COLO829 (cell line): ENCODE measurements around the gene PRKAG2.

Experiments used
- DNase-seq: peaks from one replicate; pipeline ENCODE4 v3.0.0; 2012; ENCODE audit warnings: low spot score

Gene PRKAG2

DNA sequence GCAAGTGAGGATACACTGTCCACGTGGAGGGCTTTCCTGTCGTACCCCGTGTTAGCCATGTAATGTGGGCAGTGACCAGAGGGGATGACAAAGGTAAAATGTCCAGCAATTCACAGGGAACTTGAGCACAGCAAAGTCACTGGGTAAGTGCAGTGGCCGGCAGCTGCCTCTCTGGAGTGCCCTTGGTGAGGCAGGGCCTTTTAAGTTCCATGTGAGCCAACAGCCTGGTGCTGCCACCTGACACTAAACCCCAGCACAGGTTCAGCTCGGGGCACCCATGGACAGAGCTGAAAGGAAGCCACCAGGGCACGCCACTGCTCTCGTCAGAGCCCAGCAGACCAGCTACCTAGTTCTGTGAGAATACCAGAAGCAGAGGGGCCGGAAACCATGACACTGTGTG lies 168.3 kb downstream of the PRKAG2 start:
- DNase-seq = no peak

DNA sequence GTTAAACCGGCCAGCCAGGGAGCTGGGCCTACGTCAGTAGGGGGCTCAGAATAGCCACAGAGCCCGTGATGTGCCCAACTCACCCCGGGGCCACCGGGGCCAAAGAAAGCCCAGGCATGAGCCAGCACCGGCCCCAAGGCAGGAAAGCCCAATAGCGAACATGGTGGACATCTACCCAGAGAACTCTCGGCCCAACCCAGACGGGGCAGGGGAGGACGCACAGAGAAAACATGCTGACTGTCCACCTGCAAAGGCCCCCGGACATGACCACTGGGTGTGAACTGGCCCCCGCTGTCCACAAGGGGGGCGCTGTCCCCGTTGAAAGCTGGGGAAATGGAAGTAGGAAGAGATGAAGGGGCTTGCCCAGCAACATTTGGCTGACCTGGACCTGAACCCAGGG lies 169.2 kb downstream of the PRKAG2 start:
- DNase-seq = no peak

DNA sequence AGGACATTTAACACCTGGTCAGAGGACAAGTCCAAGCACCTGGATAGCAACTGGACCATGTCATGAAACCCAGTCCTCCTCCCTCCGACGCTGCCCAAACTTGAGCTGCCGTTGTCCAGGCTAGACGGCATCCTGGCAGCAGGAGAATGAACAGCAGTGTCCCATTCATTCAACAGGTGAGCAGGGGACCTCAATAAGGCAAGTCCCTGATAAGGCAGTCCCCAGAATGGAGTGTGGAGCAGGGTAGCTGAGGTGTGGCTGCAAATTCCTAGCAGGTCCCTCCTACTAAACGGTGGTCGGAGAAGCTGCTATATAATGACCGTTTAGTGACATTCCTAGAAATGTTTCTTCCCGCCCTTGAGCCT lies 169.8 kb downstream of the PRKAG2 start:
- DNase-seq = no peak

DNA sequence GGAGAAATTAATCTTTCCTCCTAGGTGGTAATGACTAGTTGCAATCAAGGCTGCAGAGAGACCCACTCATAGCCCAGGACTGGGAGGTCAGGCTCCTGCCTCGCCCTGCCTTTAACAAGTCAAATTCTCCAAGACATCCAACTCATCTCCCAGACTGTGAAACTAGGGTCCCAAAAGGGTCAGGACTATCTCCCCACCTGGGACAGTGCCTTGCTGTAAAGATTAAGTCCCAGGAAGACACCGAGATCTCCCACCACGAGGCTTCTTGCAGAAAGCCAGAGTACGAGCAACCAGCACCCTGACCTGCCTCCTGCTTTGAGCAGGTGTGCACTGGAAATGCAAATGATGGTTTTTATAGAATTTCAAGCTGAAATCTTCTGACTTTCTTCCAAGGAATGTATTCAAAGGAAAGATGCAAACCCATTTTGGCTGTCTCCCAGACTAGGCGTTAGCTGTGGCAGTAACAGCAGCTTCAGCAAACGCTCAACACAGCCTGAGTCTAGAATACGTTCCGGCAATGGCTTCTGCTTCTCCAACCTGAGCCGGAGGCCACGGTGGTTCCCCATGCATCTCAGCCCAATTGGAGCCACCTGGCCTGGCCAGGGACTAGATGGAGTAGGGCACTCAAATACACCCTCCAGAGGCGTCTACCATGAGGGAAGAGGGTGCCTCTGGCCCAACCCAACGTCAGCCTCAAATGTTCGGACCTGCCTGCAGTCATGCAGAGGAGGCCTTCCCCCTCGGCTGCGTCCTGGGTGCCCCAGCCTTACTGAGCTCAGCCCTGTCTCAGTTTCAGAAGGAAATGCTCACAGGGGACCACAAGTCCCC lies 170.4 kb downstream of the PRKAG2 start:
- DNase-seq = no peak

DNA sequence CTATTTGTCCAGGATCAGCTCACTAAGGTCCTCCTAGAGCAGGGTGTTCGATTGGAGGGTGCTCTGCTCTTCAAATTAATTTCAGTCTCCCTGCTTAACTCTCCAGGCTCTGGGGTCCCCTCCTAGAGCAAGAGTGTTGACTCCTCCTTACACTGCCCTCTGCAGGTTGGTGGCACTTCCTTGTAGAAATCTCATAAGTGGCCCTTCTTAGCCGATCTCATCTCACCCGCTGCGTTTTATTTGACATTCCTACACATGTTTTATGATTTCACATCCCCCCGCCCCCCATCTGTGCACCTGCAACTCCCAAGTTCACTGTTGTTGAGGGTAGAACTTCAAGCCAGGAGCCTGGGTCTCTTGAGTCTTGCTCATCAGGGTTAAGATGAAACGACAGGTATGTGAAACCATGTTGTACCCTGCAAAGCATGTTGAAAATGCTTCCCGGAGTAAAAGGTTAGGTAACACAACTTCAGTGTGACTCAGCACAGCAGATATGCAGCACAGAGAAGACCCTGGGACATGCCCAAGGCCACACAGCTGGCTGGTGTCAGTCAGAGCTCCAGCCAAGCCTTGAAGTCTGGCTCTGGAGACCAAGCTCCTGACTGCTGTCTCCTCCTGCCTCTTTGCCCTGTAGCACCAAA lies 171.2 kb downstream of the PRKAG2 start:
- DNase-seq = no peak

DNA sequence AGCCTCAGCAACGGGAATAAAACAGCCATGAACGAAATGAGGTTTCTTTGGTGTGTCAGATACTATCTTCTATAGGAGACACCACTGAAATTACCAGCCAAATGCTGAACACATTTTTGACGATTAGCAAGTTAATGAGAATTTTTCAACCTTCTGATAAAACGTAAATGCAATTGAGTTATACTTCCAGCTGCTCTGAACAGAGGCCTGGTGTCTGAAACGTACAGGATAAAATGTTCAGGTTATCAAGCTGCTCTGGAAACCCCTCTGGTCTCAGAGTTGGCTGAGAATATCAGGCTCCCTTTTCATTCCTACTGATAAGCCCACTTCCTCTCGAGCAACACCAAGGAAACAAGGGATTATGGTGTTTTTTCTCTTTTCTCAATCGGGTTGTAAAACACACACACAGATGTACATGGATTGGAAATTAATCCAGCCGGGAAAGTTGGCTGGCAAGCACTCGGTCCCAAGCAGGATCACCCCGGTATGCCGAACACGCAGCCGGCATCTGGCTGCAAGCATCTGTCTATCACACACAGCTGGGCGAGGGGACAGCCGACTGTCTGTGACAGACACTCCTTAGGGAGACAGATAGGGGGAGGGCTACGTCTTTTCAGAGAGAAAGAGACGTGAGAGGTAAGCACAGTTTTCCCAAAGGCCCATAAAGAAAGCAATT lies 171.8 kb downstream of the PRKAG2 start:
- no peak for DNase-seq

DNA sequence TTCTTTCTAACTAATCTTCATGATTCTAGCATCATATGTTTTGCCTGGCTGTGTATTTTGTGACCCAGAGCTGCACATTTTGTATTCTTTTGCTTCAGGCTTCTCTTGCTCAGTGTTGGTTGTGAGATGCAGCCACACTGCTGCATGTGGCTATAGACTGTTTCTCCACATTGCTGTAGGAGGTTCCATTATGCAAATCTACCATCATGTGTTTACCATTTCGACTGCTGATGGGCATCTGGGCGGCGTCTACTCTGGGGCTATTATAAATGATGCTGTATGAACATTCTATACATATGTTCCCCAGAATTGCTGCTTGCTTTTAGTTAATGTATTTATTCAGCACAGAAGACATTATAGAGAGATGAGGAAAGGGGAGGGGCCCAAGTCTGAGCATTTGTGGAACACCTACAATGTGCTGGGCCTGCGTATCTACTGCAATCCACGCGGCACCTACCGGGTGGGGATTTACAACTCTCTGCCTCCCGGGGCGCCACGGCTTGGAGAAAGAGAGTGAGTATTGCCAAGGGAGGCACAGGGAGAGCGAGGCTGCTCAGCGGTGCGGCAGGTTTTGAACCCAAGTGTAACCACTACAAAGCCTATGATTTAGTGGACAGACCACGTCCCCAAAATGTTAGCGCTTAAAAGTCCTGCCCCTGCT lies 172.5 kb downstream of the PRKAG2 start:
- no peak for DNase-seq

DNA sequence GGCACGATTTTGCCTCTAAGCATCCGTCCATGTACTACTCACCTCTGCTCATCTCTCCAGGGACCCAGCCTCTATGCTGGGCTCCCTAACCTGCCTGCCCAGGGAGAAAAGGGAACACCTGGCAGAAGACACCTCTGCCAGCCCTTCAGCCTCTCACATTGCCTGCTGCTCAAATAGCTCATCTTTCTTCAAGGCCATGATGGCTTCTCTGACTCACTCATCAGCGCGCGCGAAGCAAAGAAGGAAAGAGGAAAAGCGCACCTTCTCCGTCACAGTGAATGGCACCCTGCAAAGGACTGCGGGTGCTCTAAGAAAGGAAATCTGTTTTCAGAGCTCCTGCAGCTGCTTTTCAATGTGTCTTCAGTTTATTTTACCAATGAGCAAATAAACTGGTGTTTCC lies 174.0 kb downstream of the PRKAG2 start:
- no peak for DNase-seq

DNA sequence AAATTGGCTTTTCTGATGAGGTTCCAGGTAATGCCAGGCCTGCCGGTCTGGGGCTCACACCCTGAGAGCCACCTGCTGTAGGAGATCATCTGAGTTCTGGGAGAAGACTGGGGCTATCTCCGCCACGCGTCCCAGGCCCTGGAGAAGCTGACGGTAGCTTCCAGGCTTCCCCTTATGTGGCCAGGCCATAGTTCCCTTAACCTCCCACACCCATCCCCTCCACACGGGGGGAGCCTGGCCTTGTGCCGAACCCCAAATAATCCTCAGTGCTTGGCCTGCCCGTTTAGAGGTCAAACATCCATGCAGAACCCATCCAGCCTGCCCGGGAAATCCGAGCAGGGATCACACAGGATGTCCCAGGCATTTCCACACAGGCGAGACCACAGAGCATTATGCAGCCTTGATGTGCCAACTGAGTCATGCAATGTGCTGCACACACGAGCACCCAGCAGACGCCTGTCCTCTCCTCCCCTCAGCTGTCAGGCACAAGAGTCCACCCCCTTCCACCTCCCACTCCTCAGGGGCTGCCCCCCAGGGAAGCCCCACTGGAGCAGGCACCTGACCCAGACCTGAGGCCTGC lies 176.2 kb downstream of the PRKAG2 start:
- no peak for DNase-seq

DNA sequence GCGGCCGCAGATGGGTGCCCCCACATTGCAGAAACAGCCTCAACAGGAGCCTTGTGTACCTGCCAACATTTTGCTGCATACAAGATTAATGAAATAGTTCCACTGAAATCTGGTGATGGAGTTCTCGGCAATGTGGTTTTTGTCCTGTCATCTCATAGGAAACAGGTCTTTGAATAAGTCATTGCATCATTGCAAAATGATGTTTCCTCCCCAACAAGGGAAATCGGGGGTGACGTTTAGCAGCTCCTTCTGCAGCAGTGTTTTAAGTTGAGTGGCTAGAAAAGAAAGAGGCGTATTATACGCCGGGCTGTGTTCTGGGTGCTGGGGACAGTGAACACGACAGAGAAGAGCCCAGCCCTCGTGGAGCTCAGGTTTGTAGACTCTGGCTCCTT lies 177.0 kb downstream of the PRKAG2 start:
- DNase-seq = no peak

DNA sequence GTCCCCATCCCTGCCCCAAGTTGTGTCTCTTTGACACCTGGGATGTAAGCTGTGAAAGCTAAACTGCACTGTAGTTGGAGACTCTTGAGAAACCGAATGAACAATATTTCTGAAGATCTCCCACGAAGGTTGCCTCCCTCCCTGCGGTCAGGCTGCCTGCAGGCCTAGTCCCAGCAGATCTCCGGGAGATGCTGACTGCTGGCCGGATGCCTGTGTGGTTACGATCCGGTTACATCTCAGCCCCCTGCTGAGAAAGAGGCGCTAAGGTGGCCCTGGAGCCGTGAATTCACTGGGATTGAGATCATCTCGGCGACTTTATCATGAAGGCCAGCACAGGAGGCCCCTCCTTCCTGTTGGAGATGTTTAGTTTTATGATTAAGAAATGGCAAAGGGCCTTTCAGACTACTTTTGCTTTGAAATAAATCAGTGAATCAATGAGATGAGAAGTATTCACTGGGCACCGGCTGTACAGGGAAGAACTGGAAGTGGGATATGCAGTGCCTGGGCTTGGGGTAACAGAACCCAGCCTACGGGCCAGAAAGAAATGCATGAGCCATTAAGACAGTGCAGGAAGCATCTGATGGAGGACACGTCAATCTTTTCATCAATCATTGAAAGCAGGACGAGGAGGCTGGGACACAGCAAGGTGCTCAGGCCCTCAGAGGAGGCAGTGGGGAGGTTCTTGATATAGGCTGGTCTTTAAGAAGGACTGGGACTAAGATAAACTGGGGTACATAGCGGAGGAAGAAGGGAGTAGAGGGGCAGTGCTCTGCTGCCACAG lies 177.6 kb downstream of the PRKAG2 start:
- DNase-seq = no peak

DNA sequence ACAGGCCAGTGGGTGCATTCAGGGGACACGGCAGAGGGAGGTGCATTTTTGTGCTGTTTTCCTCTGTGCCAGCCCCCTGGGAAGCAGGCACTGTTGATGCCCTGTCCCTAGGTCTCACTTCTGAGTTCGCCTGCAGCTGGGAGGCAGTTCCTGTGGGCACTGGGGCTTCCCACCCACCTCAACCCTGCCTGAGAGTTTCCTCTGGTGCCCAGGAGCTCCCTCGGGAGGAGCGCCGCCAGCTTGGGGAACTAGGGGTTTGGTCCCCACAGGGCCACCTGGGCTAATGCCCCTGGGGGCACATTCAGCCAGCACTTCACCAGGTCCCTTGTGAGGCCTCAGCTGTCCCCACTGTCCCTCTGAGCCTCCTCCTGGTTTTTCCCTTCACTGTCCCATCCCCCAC lies 179.0 kb downstream of the PRKAG2 start:
- no peak for DNase-seq

DNA sequence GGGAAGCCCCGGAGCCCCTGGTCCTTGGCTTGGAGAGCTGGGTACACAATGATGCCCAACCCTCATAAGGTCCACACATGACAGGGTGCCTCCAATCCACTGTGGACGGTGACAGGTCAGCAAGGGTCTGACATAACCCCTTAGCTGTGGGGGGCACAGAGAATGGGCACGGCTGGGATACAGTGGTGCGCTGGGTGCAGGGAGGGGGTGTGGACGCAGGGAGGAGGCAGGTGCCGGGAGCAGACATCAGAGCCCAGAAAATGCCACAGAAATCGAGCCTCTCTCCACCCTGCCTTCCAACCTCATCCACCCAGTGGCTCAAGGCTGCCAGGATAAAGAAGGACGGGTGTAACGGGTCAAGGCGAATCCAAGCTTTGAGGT lies 179.4 kb downstream of the PRKAG2 start:
- DNase-seq = no peak

DNA sequence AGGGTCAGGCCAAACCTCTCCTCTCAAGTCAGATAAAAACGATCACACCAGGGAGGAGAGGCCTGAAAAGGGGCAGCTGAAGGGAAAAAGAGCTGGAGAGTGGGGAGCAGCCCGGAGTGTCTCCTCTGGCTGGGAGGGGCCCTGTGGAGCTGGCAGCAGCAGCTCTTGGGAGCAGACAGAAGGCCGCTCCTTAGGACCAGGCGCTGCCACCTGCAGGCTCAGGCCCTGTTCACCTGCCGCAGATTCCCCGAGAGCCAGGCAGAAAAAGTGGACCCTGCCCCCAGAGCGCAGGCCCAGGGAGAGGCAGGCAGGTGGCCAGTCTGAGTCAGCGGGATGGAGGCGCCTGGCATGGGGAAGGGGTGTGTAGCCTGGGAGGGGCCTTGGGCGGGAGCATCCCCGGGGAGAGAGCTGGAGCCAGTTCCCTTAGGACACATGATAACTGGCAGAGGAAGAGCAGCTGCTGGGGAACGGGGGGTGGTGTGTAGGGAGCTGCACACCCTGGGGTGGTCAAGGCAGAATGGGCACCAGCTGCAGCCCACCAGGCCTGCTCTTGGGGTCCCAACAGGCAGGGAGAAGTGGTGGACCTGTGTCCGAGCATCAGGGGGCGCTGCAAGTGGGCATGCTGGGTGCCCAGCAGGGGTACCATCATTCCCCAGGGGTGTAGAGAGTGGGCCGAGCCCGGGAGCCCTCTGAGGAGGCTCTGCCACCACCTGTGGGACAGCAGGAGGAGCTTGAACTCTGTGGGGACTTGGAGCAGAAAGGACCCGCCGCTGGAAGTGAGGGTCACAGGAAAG lies 180.0 kb downstream of the PRKAG2 start:
- DNase-seq = no peak

DNA sequence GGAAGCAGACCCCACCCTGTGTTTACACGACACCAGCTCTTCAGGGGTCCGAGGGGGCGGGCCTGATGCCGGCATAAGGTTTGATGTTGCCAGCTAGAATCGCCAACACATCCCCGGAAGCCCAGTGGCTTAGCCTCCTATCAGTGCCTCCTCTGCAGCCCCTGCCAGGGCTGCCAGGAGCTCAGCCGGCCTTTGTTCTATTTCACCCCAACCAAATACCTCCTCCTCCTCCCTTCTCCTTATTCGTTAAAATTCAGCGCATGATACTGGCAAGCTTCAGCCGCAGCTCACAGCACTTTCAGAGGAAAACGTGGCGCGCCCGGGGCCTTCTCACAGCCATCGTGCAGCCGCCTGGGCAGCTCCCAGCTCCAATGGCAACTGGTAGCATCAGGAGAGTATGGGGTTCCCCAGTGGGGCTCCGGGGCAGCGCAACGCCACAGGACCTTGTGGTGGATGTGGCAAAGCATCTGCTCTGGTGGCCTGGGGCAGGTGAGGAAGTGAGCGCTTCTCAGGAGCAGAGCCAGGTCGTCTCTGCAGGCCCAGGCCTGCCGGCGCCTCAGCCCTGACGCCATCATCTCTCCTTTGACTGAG lies 180.9 kb downstream of the PRKAG2 start:
- DNase-seq = no peak

DNA sequence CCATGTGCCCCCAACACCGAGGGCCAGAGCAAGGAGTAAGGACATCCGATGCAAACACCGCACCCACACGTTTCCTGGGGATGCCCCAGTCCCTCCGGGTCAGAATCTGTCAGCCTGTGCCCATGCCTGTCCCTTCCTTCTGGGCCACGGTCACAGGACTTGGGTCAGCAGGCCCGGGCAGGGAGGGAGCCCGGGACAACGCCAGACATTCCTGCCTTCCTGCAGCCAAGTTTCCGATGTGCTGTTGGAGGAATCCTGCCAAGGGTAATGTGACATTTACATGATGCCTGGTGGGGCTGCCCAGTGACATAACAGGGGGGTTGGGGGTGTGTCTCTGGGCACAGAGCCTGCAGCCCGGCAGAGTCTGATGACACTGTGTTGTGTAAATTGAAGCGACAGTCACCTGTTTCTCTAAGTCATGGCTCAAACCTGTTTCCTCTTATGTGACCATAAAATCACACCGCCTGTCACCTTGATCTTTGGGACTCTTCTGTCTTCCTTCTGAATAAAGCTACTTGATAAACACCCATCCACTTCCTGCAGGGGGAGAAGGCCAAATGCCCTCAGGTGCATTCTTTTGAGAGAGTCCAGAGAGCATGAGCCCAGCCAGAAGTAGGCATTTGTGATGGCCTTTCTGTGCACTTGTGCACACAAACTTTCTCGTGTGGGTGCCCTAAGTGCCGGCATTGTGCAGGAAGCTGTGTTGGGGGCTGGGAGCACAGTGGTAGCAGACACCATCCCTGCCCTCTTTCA lies 181.9 kb downstream of the PRKAG2 start:
- peak; percentile 16 for DNase-seq

DNA sequence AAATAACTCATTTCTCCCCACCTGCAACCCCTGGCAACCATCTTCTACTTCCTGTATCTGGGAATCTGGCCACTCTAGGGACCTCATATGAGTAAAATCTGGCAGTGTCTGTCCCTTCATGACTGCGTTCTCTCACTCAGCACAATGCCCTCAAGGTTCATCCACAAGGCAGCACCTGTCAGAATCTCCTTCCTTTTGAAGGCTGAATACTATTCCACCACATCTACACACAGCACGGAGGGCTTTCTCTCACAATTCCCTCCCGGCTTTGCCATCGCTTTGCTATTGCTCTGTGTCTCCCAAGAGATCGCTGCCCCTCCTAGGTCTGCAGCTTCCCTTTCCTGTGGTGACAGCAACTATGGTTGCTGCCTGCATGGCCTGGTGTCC lies 182.5 kb downstream of the PRKAG2 start:
- no peak for DNase-seq

DNA sequence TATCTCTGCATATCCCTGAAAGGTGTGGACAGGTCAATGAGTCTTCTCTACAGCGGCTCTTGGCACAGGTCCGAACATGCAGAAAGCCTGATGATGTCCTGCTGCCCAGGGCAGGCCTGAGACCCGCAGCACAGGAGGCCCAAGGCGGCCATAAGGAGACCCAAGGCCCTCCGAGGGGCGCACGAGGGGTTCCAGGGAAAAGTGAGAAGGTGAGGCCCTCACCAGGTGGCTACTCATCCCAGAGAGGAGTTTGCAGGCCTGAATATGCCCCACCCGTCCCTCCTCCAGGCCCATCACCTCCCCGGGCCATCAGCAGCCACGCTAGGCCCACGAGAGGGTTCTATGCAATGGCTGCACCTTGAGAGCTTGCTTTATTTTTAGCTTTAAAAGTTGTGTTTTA lies 183.8 kb downstream of the PRKAG2 start:
- DNase-seq = no peak

DNA sequence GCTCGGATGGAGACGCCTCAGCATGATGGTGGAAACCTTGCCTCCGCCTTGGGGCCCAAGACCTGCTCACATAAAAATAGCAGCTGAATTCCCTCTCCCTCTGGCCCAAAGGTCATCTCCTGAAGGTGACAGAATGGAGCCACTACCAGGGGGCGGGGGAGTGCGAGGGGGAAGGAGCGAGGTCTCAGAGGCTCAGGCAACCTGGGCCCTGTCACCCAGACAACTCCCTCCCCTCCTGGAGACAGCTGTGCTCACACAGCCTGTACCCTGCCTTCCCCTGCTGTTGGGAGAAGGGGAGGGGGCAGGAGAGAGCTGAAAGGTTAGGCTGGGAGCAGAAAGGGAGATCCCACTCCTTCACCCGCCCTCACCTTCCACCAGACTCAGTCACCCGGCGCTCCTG lies 184.2 kb downstream of the PRKAG2 start:
- DNase-seq = no peak

DNA sequence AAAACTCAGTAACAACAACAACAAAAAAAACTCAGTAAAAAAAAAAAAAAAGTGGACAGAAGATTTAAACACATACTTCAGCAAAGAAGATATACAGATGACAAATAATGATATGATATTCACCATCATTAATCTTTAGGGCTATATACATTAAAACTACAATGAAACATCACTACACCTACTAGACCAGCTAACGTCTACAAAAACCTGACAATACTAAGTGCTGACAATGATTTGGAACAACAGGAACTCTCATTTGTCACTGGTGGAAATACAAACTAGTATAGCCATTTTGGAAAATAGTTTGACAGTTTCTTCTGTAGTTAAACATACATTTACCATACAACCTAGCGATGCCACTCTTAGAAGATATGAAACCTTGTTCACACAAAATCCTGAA lies 185.5 kb downstream of the PRKAG2 start:
- DNase-seq = no peak
